Mesenchymal stem cell (in vitro differentiated cells and primary cell): ENCODE data around the gene CYFIP1.

Experiments
- DNase-seq: peaks from one replicate; pipeline ENCODE4 v3.0.0-alpha.2; 2013
- H2AFZ ChIP-seq: one replicate; pipeline ENCODE4 v1.6.1; 2013; ENCODE audit warnings: low read depth, mild to moderate bottlenecking, control low read depth, inconsistent platforms, low read length, moderate library complexity
- H2AK5ac ChIP-seq: 2 replicates; pipeline ENCODE4 v1.6.1; 2013; ENCODE audit warnings: low read length, moderate library complexity, mild to moderate bottlenecking, inconsistent platforms; ENCODE audit not compliant: severe bottlenecking
- H2BK120ac ChIP-seq: one replicate; pipeline ENCODE4 v1.6.1; 2013; ENCODE audit warnings: low read depth, mild to moderate bottlenecking, inconsistent platforms, low read length, moderate library complexity
- H2BK12ac ChIP-seq, 2 experiments: one replicate each; pipeline ENCODE4 v1.6.1; 2013; ENCODE audit warnings: inconsistent platforms in 2 of 2, low read length in 2 of 2, mild to moderate bottlenecking in 2 of 2, moderate library complexity in 2 of 2, control low read depth in 1 of 2
- H2BK15ac ChIP-seq: one replicate; pipeline ENCODE4 v1.6.1; 2013; ENCODE audit warnings: mild to moderate bottlenecking, low read depth, inconsistent platforms; ENCODE audit not compliant: poor library complexity, severe bottlenecking
- H2BK5ac ChIP-seq: 2 replicates; pipeline ENCODE4 v1.6.1; 2013; ENCODE audit warnings: low read depth, mild to moderate bottlenecking, low read length, control low read depth, inconsistent platforms; ENCODE audit not compliant: poor library complexity, severe bottlenecking
- H3K14ac ChIP-seq, 2 experiments: one replicate each; pipeline ENCODE4 v1.6.1; 2013; ENCODE audit warnings: inconsistent platforms in 2 of 2, low read length in 2 of 2, control low read depth in 1 of 2, mild to moderate bottlenecking in 1 of 2, moderate library complexity in 1 of 2
- H3K18ac ChIP-seq, 2 experiments: one replicate each; pipeline ENCODE4 v1.6.1; 2013; ENCODE audit warnings: inconsistent platforms in 2 of 2, low read length in 2 of 2, control low read depth in 1 of 2, low read depth in 1 of 2, mild to moderate bottlenecking in 1 of 2
- H3K23ac ChIP-seq, 2 experiments: one replicate each; pipeline ENCODE4 v1.6.1; 2013; ENCODE audit warnings: inconsistent platforms in 2 of 2, low read length in 2 of 2, mild to moderate bottlenecking in 2 of 2, moderate library complexity in 2 of 2, control low read depth in 1 of 2
- H3K27ac ChIP-seq: 2 replicates; pipeline ENCODE4 v1.5.1; 2013; ENCODE audit warnings: mild to moderate bottlenecking, moderate library complexity, low read length, control low read depth, inconsistent platforms; ENCODE audit not compliant: poor library complexity, severe bottlenecking
- H3K27me3 ChIP-seq, 2 experiments: 2 replicates each; pipeline versions ENCODE4 v1.6.1 to v1.7.0; 2013; ENCODE audit warnings: low read length in 2 of 2, mild to moderate bottlenecking in 2 of 2, moderate library complexity in 2 of 2, control low read depth in 1 of 2, inconsistent platforms in 1 of 2; ENCODE audit not compliant: control insufficient read depth in 1 of 2, insufficient read depth in 1 of 2
- H3K36me3 ChIP-seq, 2 experiments: 2 replicates each; pipeline versions ENCODE4 v1.6.1 to v1.7.0; 2013; ENCODE audit warnings: low read length in 2 of 2, control low read depth in 1 of 2, inconsistent platforms in 1 of 2, low read depth in 1 of 2, mild to moderate bottlenecking in 1 of 2; ENCODE audit not compliant: insufficient read depth in 2 of 2, control insufficient read depth in 1 of 2
- H3K4ac ChIP-seq, 2 experiments: one replicate each; pipeline ENCODE4 v1.6.1; 2013; ENCODE audit warnings: inconsistent platforms in 2 of 2, low read length in 2 of 2, mild to moderate bottlenecking in 2 of 2, moderate library complexity in 2 of 2, control low read depth in 1 of 2, low read depth in 1 of 2
- H3K4me1 ChIP-seq: 2 replicates; pipeline ENCODE4 v1.6.1; 2013; ENCODE audit warnings: low read depth, low read length, control low read depth; ENCODE audit not compliant: control insufficient read depth, insufficient read depth
- H3K4me2 ChIP-seq: 2 replicates; pipeline ENCODE4 v1.6.1; 2013; ENCODE audit warnings: low read length, mild to moderate bottlenecking, inconsistent platforms; ENCODE audit not compliant: poor library complexity, severe bottlenecking
- H3K4me3 ChIP-seq, 2 experiments: 2 replicates each; pipeline versions ENCODE4 v1.5.1 to v1.7.0; 2013; ENCODE audit warnings: low read length in 2 of 2, mild to moderate bottlenecking in 2 of 2, control low read depth in 1 of 2, low read depth in 1 of 2; ENCODE audit not compliant: insufficient read depth in 1 of 2
- H3K79me1 ChIP-seq: replicated peaks from 2 replicates; pipeline ENCODE4 v1.6.1; 2013; ENCODE audit warnings: mild to moderate bottlenecking, control low read depth, low read length, inconsistent platforms; ENCODE audit not compliant: poor library complexity, severe bottlenecking
- H3K9ac ChIP-seq: 2 replicates; pipeline ENCODE4 v1.7.0; 2013; ENCODE audit warnings: mild to moderate bottlenecking, low read length, moderate library complexity
- H3K9me3 ChIP-seq: 2 replicates; pipeline ENCODE4 v1.7.0; 2013; ENCODE audit warnings: mild to moderate bottlenecking, low read length; ENCODE audit not compliant: control insufficient read depth
- H4K8ac ChIP-seq: one replicate; pipeline ENCODE4 v1.6.1; 2013; ENCODE audit warnings: inconsistent platforms, mild to moderate bottlenecking, low read length, moderate library complexity
- H4K91ac ChIP-seq: one replicate; pipeline ENCODE4 v1.6.1; 2013; ENCODE audit warnings: mild to moderate bottlenecking, low read length, inconsistent platforms
- WGBS: methylation state at CpG from one replicate; pipeline ENCODE4 v1.1.7; 2013; ENCODE audit warnings: mixed read lengths; 5-methylcytosine and 5-hydroxymethylcytosine counted together

Gene CYFIP1

DNA sequence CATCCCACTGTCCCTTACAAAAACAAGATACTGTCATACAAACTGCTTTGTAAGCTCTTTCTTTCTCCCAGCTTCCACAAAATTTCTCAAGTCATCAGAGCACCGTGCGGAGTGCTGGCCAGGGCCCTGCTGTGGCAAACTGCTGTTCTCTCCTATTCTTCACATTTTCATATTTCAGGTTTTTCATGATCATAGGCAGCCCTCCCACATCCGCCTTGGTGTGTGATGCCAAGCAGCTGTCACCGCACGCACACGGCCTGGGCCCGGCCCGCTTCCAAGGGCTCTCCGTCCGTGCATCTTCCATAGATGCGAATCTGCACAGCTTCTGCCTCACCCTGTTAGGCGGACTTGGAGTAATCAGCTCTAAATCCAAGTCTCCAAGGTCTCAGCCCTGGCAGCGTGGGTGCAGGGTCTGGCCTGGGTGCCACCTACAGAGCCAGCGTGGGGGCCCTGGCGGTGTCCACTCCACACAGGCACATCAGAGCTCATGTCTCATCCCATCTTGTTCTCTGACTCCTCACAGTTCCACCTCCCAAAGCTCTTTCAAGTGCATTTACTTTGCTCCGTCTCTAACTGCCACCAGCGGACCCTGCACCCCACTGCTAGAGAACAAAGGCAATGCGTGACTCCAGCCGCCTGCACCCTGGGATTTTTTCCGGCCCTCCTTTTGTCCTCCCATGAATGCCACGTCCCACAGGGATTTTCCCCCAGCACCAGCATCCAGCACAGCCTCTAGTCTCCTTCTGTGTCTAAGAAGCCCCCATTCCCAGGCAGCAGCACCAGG is 27.2 kb downstream of the CYFIP1 start:
- Histone ChIP-seq H3K4me2 (no peak overlapping the region), H3K27me3 (no peaks in the 10 kb centered on the region), H4K8ac (peak overlapping the region; percentile 20), H2AFZ (no peak overlapping the region), H3K27ac (no peak overlapping the region), H3K23ac (no peak overlapping the region), H3K4ac (peak overlapping the region in 1 of 2 experiments; percentile 54), H2BK15ac (peak overlapping the region; percentile 12), H4K91ac (no peak overlapping the region), H2BK12ac (no peak overlapping the region), H3K4me1 (peaks cover 36% of the 10 kb centered on the region), H3K9me3 (no peaks in the 10 kb centered on the region), H3K36me3 (peaks cover 0 to 21% of the 10 kb centered on the region in 2 experiments), H2BK5ac (no peak overlapping the region), H2AK5ac (no peak overlapping the region), H3K4me3 (peak overlapping the region in 1 of 2 experiments; percentile 8), H2BK120ac (no peak overlapping the region), H3K14ac (no peak overlapping the region), H3K18ac (no peak overlapping the region), H3K9ac (peak overlapping the region; percentile 15), H3K79me1 (peaks cover 32% of the 10 kb centered on the region)
- WGBS, result 93% methylated on average over 21 of the region's 21 CpGs
- no peak for DNase-seq

DNA sequence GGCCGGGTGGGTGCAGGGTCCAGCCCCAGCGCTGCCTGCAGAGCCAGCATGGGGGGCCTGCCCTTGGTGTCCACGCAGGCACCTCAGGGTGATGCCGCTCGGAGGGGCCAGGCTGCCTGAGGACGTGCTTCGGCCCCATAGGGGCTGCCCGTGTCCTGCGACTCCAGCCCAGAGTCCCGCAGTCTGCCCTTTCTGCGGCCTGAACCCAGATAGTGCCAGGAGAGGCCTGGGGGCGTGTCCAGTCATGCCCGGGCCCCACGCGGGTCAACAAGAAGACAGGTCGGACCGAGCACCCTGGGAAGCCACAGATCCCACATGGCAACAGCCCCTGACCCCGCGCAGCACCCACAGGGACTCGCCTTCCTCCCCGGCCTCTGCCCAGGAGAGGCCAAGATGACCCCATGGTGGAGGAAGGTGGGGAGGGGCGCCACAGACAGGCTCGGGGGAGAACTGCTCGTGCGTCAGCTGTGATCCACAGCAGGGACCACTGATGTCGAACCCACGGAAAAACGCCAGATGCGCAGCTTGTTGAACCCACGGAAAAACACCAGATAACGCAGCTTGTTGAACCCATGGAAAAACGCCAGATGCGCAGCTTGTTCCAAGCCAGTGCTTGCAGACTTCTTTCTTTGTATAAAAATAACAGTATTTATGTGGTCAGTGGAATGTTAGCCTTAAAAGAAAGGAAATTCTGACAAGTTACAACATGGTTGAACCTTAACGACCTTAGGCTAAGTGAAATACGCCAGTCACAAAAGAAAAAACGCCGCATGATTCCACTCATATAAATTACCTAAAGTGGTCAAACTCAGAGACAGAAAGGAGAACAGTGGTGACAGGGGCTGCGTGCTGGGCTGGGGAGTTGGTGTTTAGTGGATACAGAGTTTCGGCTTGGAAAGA is 28.5 kb downstream of the CYFIP1 start:
- Histone ChIP-seq H4K91ac (peak overlapping the region; percentile 62), H3K27ac (no peak overlapping the region), H3K14ac (peak overlapping the region in 1 of 2 experiments; percentile 26), H3K18ac (no peak overlapping the region), H3K27me3 (no peaks in the 10 kb centered on the region), H3K36me3 (peaks cover 3 to 32% of the 10 kb centered on the region in 2 experiments), H2AFZ (no peak overlapping the region), H3K9ac (no peak overlapping the region), H2BK12ac (peak overlapping the region in 1 of 2 experiments; percentile 65), H3K79me1 (peaks cover 33% of the 10 kb centered on the region), H4K8ac (no peak overlapping the region), H2BK120ac (no peak overlapping the region), H3K23ac (no peak overlapping the region), H3K9me3 (no peaks in the 10 kb centered on the region), H3K4me3 (no peak overlapping the region), H2AK5ac (no peak overlapping the region), H3K4me2 (no peak overlapping the region), H2BK5ac (no peak overlapping the region), H3K4me1 (peaks cover 35% of the 10 kb centered on the region), H3K4ac (peak overlapping the region in 1 of 2 experiments; percentile 24), H2BK15ac (no peak overlapping the region)
- 92% methylated on average over 35 of the region's 39 CpGs for WGBS
- DNase-seq, result peak; percentile 44

DNA sequence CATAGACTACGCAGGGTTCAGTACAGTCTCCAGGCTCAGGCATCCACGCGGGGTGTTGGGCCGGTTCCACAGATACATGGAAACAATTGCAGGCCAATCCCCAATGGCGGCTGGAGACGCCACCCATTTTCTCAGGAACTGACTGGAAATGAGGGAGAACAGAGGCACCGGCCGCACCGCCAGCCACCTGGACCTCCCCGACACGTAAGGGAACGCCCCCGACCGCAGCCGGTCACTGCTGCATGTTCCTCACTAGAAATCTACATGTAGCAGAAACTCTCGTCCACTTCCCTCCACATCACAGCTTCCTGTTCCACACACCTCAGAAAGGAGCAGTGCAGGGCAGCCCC is 29.2 kb downstream of the CYFIP1 start:
- Histone ChIP-seq H3K4me3 (no peak overlapping the region), H3K23ac (no peak overlapping the region), H2BK5ac (no peak overlapping the region), H3K4me1 (peaks cover 33% of the 10 kb centered on the region), H3K79me1 (peaks cover 31% of the 10 kb centered on the region), H3K27ac (no peak overlapping the region), H2BK120ac (no peak overlapping the region), H3K9me3 (no peaks in the 10 kb centered on the region), H3K4ac (no peak overlapping the region), H2BK15ac (no peak overlapping the region), H4K8ac (no peak overlapping the region), H3K36me3 (peaks cover 9 to 33% of the 10 kb centered on the region in 2 experiments), H3K18ac (no peak overlapping the region), H2BK12ac (peak overlapping the region in 1 of 2 experiments; percentile 65), H2AK5ac (no peak overlapping the region), H3K9ac (no peak overlapping the region), H3K27me3 (no peaks in the 10 kb centered on the region), H3K14ac (peak overlapping the region in 1 of 2 experiments; percentile 11), H2AFZ (no peak overlapping the region), H4K91ac (peak overlapping the region; percentile 62), H3K4me2 (no peak overlapping the region)
- 94% methylated on average over 16 of the region's 16 CpGs for WGBS
- DNase-seq, result no peak
